Measurements from ENCODE around the gene GRK5.
A peak's percentile ranks its signal among the peaks of the same experiment; 100 is the strongest.
"Not testable (repeated sequence)": the region's sequence is repeated elsewhere in the genome, so short reads cannot be mapped to it uniquely, and the experiment has no call there.

Gene GRK5

DNA sequence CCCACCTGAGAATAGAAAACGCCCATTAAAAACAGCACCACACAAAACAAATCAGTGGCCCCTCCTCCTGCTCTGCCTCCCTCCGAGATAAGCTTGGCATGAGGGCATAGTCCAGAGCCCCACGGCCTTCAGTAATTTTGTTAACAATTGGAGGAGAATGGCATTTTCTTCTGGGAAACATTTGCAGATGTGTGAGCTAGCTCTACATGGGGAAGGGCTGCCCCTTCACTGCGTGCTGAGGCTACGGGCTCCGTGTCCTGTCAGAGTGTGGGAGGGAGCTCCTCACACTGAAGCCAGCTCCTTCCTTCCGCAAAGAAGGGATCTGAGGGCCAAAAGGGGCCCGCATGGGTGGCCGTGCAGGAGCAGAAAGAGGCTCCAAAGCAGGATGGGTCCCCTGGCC is 15.2 kb downstream of the GRK5 start:
- no peak overlapping the region for H3K27ac Mint-ChIP-seq
- peaks cover 4% of the 10 kb centered on the region for H3K36me3 Mint-ChIP-seq (ENCODE audit: low read depth)
- peaks cover 22% of the 10 kb centered on the region for H3K4me1 Mint-ChIP-seq (ENCODE audit: low read depth)
- H3K27me3 Mint-ChIP-seq (ENCODE audit: low read depth): no peaks in the 10 kb centered on the region
- no peaks in the 10 kb centered on the region for H3K9me3 Mint-ChIP-seq
- H3K4me3 Mint-ChIP-seq: no peak overlapping the region

DNA sequence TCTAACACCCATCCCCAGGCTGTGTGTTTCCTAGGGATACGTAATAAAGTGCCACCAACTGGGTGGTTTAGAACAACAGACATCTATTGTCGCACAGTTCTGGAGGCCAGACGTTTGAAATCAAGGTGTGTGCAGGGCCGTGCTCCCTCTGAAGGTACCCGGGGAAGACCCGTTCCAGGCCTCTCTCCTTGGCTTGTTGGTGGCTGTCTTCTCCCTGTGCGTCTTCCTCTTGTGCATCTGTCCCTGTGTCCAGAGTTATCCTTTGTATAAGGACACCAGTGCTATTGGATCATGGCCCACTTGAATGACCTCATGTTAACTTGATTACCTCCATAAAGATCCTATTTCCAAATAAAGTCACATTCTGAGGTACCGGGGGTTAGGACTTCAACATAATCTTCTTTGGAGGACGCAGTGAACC is 15.6 kb downstream of the GRK5 start:
- Mint-ChIP-seq H3K4me1 (ENCODE audit: low read depth) (peaks cover 20% of the 10 kb centered on the region), H3K9me3 (no peaks in the 10 kb centered on the region), H3K36me3 (ENCODE audit: low read depth) (peaks cover 7% of the 10 kb centered on the region), H3K27me3 (ENCODE audit: low read depth) (no peaks in the 10 kb centered on the region), H3K4me3 (no peak overlapping the region), H3K27ac (no peak overlapping the region)

DNA sequence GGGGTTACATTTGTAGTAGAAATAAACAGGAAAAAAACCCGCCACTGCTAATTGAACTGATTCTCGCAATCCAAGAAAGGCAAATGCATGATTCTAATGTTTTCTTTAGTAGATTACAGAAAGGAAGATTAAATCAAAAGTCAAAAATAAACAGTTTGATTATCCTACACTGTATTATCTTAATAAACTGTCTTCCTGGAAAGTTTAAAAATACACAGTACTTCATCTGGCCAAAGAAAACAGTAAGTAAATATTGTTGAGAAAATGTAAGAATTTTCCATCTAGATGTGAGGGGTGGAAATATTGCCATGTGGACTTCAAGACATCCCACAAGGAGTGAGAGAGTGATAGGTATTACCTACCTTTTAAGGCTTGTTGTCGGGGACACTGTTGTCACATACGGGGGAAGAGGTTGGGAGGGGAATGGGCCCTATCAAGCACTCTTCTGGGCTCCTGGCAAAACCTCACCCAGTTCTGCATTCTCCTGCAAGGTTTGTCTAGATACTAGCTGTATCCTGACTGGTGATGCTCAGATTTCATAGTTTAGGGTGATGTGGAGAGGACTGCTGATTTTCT is 17.8 kb downstream of the GRK5 start:
- no peak overlapping the region for H3K27ac Mint-ChIP-seq
- no peak overlapping the region for H3K4me3 Mint-ChIP-seq

DNA sequence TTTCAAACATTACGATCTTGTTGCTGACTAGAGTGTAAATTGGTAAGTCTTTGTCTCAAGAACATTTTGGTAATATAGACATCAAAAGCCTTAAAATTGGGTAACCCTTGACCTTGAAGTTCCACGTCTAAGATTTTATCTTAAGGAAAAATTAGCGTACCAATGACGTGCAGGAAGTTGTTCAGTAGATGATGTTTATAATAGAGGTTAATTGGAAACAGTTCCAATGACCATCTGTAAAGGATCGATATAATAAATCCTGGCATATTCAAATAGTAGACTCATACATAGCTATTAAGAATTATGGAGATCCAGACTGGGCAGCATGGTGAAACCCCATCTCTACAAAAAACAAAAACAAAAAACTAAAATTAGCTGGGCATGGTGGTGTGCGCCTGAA is 20.5 kb downstream of the GRK5 start:
- no peaks in the 10 kb centered on the region for H3K27me3 Mint-ChIP-seq (ENCODE audit: low read depth)
- no peak overlapping the region for H3K4me3 Mint-ChIP-seq
- H3K27ac Mint-ChIP-seq: no peak overlapping the region
- H3K9me3 Mint-ChIP-seq: peaks cover 22% of the 10 kb centered on the region
- peaks cover 25% of the 10 kb centered on the region for H3K36me3 Mint-ChIP-seq (ENCODE audit: low read depth)
- H3K4me1 Mint-ChIP-seq (ENCODE audit: low read depth): peaks cover 26% of the 10 kb centered on the region

More for the DNA sequence above, 17.8 kb downstream of the GRK5 start:
- H3K27me3 Mint-ChIP-seq (ENCODE audit: low read depth): no peaks in the 10 kb centered on the region
- H3K36me3 Mint-ChIP-seq (ENCODE audit: low read depth): peaks cover 12% of the 10 kb centered on the region
- peaks cover 8% of the 10 kb centered on the region for H3K9me3 Mint-ChIP-seq
- H3K4me1 Mint-ChIP-seq (ENCODE audit: low read depth): peaks cover 22% of the 10 kb centered on the region

DNA sequence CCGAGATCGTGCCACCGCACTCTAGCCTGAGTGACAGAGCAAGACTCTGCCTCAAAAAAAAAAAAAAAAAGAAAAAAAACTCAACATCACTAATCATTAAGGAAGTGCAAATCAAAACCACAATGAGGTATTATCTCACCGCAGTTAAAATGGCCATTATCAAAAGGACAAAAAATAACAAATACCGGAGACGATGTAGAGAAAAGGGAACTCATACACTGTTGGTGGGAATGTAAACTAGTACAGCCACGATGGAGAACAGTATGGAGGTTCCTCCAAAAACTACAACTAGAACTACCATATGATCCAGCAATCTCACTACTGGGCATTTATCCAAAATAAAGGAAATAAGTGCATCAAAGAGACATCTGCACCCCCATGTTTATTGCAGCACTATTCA is 24.3 kb downstream of the GRK5 start:
- Mint-ChIP-seq H3K36me3 (ENCODE audit: low read depth) (peaks cover 28% of the 10 kb centered on the region), H3K27ac (no peak overlapping the region), H3K27me3 (ENCODE audit: low read depth) (no peaks in the 10 kb centered on the region), H3K9me3 (peaks cover 22% of the 10 kb centered on the region), H3K4me1 (ENCODE audit: low read depth) (peaks cover 41% of the 10 kb centered on the region), H3K4me3 (no peak overlapping the region)

DNA sequence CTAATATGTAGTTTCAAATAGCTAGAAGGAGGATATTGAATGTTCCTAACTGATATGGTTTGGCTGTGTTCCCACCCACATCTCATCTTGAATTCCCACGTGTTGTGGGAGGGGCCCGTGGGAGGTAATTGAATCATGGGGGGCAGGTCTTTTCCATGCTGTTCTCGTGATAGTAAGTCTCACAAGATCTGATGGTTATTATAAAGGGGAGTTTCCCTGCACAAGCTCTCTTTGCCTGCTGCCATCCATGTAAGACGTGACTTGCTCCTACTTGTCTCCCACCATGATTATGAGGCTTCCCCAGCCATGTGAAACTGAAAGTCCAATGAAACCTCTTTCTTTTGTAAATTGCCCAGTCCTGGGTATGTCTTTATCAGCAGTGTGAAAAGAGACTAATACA is 25.1 kb downstream of the GRK5 start:
- Mint-ChIP-seq H3K9me3 (peaks cover 22% of the 10 kb centered on the region), H3K4me1 (ENCODE audit: low read depth) (peaks cover 48% of the 10 kb centered on the region)
- not testable (repeated sequence) for H3K27ac Mint-ChIP-seq

GRCh38 chr10:119233123-119233820 is 25.9 kb downstream of the GRK5 start:
- Mint-ChIP-seq H3K4me1 (ENCODE audit: low read depth) (peaks cover 54% of the 10 kb centered on the region), H3K9me3 (peaks cover 22% of the 10 kb centered on the region), H3K4me3 (peak overlapping the region; percentile 6), H3K27ac (peak overlapping the region; percentile 85), H3K36me3 (ENCODE audit: low read depth) (peaks cover 21% of the 10 kb centered on the region), H3K27me3 (ENCODE audit: low read depth) (no peaks in the 10 kb centered on the region)

More for the DNA sequence above, 25.1 kb downstream of the GRK5 start:
- H3K27me3 Mint-ChIP-seq (ENCODE audit: low read depth); H3K4me3 Mint-ChIP-seq: not testable (repeated sequence)
- H3K36me3 Mint-ChIP-seq (ENCODE audit: low read depth): peaks cover 24% of the 10 kb centered on the region

DNA sequence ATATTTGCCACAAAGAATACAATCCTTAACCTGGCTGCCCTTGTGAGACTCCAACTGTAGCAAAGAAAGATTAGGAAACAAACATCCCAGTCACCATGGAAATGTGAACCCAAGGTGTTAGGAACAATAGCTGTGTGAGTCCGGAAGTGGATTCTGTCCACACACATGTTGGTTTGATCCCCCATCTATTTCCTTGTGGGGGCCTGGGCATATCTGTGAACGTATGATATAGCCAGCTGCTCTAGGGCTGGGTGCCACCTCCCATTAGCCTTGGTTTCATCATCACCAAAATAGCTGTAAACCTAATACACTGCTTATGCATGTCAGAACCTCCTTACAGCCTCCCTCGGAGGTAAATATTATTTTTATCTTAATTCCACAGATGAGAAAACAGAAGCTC is 26.4 kb downstream of the GRK5 start:
- Mint-ChIP-seq H3K27me3 (ENCODE audit: low read depth) (no peaks in the 10 kb centered on the region), H3K36me3 (ENCODE audit: low read depth) (peaks cover 21% of the 10 kb centered on the region), H3K4me3 (no peak overlapping the region), H3K4me1 (ENCODE audit: low read depth) (peaks cover 56% of the 10 kb centered on the region), H3K27ac (no peak overlapping the region), H3K9me3 (peaks cover 21% of the 10 kb centered on the region)

DNA sequence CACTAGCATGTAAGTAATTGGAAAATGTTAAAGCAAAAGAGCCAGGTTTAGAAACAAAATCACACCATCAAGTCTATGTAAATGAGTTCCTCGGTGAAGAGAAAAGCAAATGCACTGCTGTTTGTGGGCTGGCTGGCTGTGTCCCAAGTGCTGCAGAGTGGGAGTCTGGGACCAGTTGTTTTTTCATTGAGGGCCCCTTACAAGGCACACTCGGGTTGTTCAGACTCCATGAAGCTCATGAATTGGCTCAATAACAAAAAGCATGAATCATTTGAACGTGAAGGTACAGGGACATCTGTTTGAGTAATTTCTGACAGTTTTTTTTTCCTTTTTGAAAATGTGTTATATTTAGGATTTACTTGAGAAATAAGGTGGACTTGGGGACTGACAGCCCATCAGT is 28.0 kb downstream of the GRK5 start:
- H3K4me1 Mint-ChIP-seq (ENCODE audit: low read depth): peaks cover 51% of the 10 kb centered on the region
- H3K27ac Mint-ChIP-seq: no peak overlapping the region
- no peak overlapping the region for H3K4me3 Mint-ChIP-seq

DNA sequence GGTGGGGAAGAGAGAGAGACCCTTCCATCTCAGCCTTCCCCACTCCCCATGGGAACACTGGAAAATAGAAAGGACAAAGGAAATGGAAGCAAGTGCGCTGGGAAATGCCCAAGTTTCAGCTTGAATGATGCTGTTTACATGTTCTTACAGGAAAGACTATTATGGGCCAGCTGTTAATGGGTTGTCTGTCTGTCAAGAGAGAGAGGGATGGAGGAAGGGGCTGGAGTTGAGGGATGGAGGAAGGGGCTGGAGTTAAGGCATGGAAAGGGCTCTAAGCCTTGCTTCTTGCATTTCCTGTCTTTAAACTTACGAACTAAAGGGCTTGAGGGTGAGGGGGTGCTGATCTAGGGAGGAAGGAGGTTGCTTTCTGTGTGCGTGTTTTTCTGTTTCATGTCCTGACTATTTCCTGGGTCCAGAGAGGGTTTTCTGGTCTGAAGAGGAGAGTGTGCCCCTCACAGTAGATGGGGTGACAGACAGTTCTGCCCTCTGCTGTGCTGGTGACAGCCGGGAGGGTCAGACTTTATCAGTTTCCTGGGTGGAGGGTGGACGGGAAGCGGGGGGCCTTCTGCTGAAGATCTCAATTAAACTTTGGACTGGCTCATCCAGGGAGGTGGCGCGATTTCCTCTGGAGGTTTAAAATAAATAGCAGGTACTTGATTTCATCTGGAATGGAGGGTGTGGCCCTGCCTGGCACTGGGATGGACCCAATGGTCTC is 30.5 kb downstream of the GRK5 start:
- peaks cover 5% of the 10 kb centered on the region for H3K36me3 Mint-ChIP-seq (ENCODE audit: low read depth)
- peak overlapping the region; percentile 23 for H3K4me3 Mint-ChIP-seq
- peaks cover 48% of the 10 kb centered on the region for H3K4me1 Mint-ChIP-seq (ENCODE audit: low read depth)
- H3K9me3 Mint-ChIP-seq: no peaks in the 10 kb centered on the region
- no peaks in the 10 kb centered on the region for H3K27me3 Mint-ChIP-seq (ENCODE audit: low read depth)
- H3K27ac Mint-ChIP-seq: peak overlapping the region; percentile 84

More for the DNA sequence above, 28.0 kb downstream of the GRK5 start:
- peaks cover 16% of the 10 kb centered on the region for H3K36me3 Mint-ChIP-seq (ENCODE audit: low read depth)
- no peaks in the 10 kb centered on the region for H3K27me3 Mint-ChIP-seq (ENCODE audit: low read depth)
- H3K9me3 Mint-ChIP-seq: peaks cover 14% of the 10 kb centered on the region

- peaks cover 44% of the 10 kb centered on the region for H3K4me1 Mint-ChIP-seq (ENCODE audit: low read depth)
- no peak overlapping the region for H3K27ac Mint-ChIP-seq
- H3K36me3 Mint-ChIP-seq (ENCODE audit: low read depth): peaks cover 3% of the 10 kb centered on the region
- no peaks in the 10 kb centered on the region for H3K9me3 Mint-ChIP-seq
- H3K4me3 Mint-ChIP-seq: no peak overlapping the region
- no peaks in the 10 kb centered on the region for H3K27me3 Mint-ChIP-seq (ENCODE audit: low read depth)
These were observed 31.2 kb downstream of the GRK5 start for GRCh38 chr10:119238577-119238976.

DNA sequence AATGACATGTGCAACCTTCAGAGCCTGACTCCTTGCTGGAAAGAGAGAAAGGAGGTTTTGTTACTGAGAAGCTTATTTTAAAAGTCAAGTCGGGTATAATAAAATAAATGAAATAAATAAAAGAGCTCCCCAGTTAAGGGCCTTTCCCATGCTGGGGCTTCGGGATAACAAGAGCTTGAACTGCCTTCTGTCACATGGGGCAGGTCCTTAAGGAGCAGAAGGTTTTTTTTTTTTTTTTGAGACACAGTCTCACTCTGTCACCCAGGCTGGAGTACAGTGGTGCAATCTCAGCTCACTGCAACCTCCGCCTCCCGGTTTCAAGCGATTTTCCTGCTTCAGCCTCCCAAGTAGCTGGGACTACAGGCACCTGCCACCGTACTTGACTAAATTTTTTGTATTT is 31.6 kb downstream of the GRK5 start:
- peaks cover 45% of the 10 kb centered on the region for H3K4me1 Mint-ChIP-seq (ENCODE audit: low read depth)
- H3K36me3 Mint-ChIP-seq (ENCODE audit: low read depth); H3K9me3 Mint-ChIP-seq; H3K27me3 Mint-ChIP-seq (ENCODE audit: low read depth); H3K4me3 Mint-ChIP-seq; H3K27ac Mint-ChIP-seq: not testable (repeated sequence)

GRCh38 chr10:119239630-119240029 is 32.3 kb downstream of the GRK5 start:
- not testable (repeated sequence) for H3K27me3 Mint-ChIP-seq (ENCODE audit: low read depth); H3K27ac Mint-ChIP-seq; H3K36me3 Mint-ChIP-seq (ENCODE audit: low read depth); H3K4me3 Mint-ChIP-seq; H3K9me3 Mint-ChIP-seq
- H3K4me1 Mint-ChIP-seq (ENCODE audit: low read depth): peaks cover 49% of the 10 kb centered on the region

DNA sequence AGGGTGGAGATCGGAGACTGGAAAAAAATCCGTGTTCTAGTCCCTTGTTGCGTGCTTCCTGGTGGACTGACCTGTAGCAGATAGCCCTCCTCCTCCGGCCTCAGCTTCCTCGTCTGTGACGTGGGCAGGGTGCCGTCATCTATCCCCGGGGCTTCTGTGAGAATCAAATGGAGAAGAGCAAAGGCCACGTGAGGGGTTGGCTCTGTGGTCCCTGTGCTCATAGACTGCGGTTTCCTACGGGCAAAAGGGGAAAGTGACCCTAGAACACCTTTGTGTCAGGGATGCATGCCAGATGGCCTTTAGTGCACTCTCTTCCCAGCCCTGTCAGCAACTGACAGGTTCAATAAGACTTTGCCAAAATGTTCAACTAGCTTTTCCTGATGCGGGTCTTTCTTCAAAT is 33.7 kb downstream of the GRK5 start:
- Mint-ChIP-seq H3K9me3 (no peaks in the 10 kb centered on the region), H3K4me3 (no peak overlapping the region), H3K4me1 (ENCODE audit: low read depth) (peaks cover 48% of the 10 kb centered on the region), H3K27ac (no peak overlapping the region), H3K27me3 (ENCODE audit: low read depth) (no peaks in the 10 kb centered on the region), H3K36me3 (ENCODE audit: low read depth) (peaks cover 4% of the 10 kb centered on the region)

- H3K36me3 Mint-ChIP-seq (ENCODE audit: low read depth): peaks cover 4% of the 10 kb centered on the region
- peaks cover 42% of the 10 kb centered on the region for H3K4me1 Mint-ChIP-seq (ENCODE audit: low read depth)
- no peak overlapping the region for H3K4me3 Mint-ChIP-seq
- no peaks in the 10 kb centered on the region for H3K9me3 Mint-ChIP-seq
- no peaks in the 10 kb centered on the region for H3K27me3 Mint-ChIP-seq (ENCODE audit: low read depth)
- H3K27ac Mint-ChIP-seq: no peak overlapping the region
These were observed 34.8 kb downstream of the GRK5 start for GRCh38 chr10:119242186-119242585.

All from T-helper 1 cell treated with Interleukin-12 subunit alpha and Interleukin-12 subunit beta and Interleukin-4 antibody, amounts not matched to agents 30 μg/mL and 1 μg/mL, for 36 hours (primary cell).